GM23338 (cell line): ENCODE measurements around the gene ASZ1. TPM values are rescaled to one million over a fixed set of nuclear protein-coding genes. Genes with fewer than 3 reads are reported as not detected.

Source experiments
- ATAC-seq: fragments of 200-7000 bp; cut with Tn5 transposase; 3 replicates; pipeline ENCODE4 v1.9.1; 2020
- DNase-seq: peaks from one replicate; pipeline ENCODE4 v3.0.0-alpha.2; 2015; ENCODE audit warnings: low spot score
- H2AFZ ChIP-seq: fragments of 200-600 bp; sonication (generic); 2 replicates; pipeline ENCODE4 v1.8.0; 2016; ENCODE audit warnings: antibody characterized with exemption, mild to moderate bottlenecking, moderate library complexity
- H3F3A ChIP-seq: fragments of 200-600 bp; sonication (generic); replicated peaks from 2 replicates; pipeline ENCODE4 v1.8.0; 2017; ENCODE audit warnings: antibody characterized with exemption, mixed run types, low read depth
- H3K27ac ChIP-seq: fragments of 200-600 bp; sonication (generic); 2 replicates; pipeline ENCODE4 v1.6.1; 2016; ENCODE audit warnings: low read depth
- H3K27me3 ChIP-seq: fragments of 200-600 bp; sonication (generic); 2 replicates; pipeline ENCODE4 v1.8.0; 2016; ENCODE audit warnings: mild to moderate bottlenecking, mixed run types, moderate library complexity; ENCODE audit not compliant: insufficient read depth
- H3K36me3 ChIP-seq: fragments of 200-600 bp; sonication (generic); 2 replicates; pipeline ENCODE4 v1.8.0; 2016; ENCODE audit warnings: mild to moderate bottlenecking; ENCODE audit not compliant: insufficient read depth
- H3K4me1 ChIP-seq: fragments of 200-600 bp; sonication (generic); 2 replicates; pipeline ENCODE4 v1.8.0; 2016; ENCODE audit warnings: mild to moderate bottlenecking, moderate library complexity; ENCODE audit not compliant: insufficient read depth
- H3K4me2 ChIP-seq: fragments of 200-600 bp; sonication (generic); 2 replicates; pipeline ENCODE4 v1.7.1; 2017; ENCODE audit warnings: mixed run types
- H3K4me3 ChIP-seq: fragments of 200-600 bp; sonication (generic); 2 replicates; pipeline ENCODE4 v1.6.1; 2016; ENCODE audit warnings: mixed run types
- H3K79me2 ChIP-seq: fragments of 200-600 bp; sonication (generic); replicated peaks from 2 replicates; pipeline ENCODE4 v1.8.0; 2017; ENCODE audit warnings: mild to moderate bottlenecking; ENCODE audit not compliant: insufficient read depth
- H3K9me2 ChIP-seq: fragments of 200-600 bp; sonication (generic); 2 replicates; pipeline ENCODE4 v1.8.0; 2017; ENCODE audit not compliant: insufficient read depth
- H4K20me1 ChIP-seq: fragments of 200-600 bp; sonication (generic); replicated peaks from 2 replicates; pipeline ENCODE4 v1.8.0; 2017; ENCODE audit warnings: mild to moderate bottlenecking; ENCODE audit not compliant: insufficient read depth
- H3K27ac Mint-ChIP-seq: 2 replicates; pipeline ENCODE4 v1.8.0; 2020; ENCODE audit warnings: inconsistent platforms, mild to moderate bottlenecking, moderate library complexity, mixed read lengths
- H3K27me3 Mint-ChIP-seq: 3 replicates; pipeline ENCODE4 v1.8.0; 2022; ENCODE audit warnings: low read depth, mild to moderate bottlenecking, moderate library complexity, mixed read lengths, inconsistent platforms; ENCODE audit not compliant: insufficient read depth, poor library complexity
- H3K36me3 Mint-ChIP-seq: 3 replicates; pipeline ENCODE4 v1.8.0; 2021; ENCODE audit warnings: low read depth, mild to moderate bottlenecking, inconsistent platforms, moderate library complexity, mixed read lengths
- H3K4me1 Mint-ChIP-seq: 3 replicates; pipeline ENCODE4 v1.8.0; 2020; ENCODE audit warnings: mild to moderate bottlenecking, inconsistent platforms, mixed read lengths
- H3K4me3 Mint-ChIP-seq: 3 replicates; pipeline ENCODE4 v1.8.0; 2021; ENCODE audit warnings: moderate library complexity, mild to moderate bottlenecking, inconsistent platforms, mixed read lengths
- H3K9me3 Mint-ChIP-seq: 3 replicates; pipeline ENCODE4 v1.8.0; 2020; ENCODE audit warnings: moderate library complexity, mild to moderate bottlenecking, inconsistent platforms, mixed read lengths
- CREB1 ChIP-seq: fragments of 250-450 bp; sonication (Bioruptor Pico); IDR thresholded peaks from 2 replicates; pipeline ENCODE4 v1.5.0; 2020; ENCODE audit warnings: low read depth, mild to moderate bottlenecking, moderate library complexity
- CTCF ChIP-seq, 2 experiments: fragments of 200-600 bp in 1 of 2; sonication (generic) in 1 of 2; conservative IDR thresholded peaks; 2 replicates each; pipeline versions ENCODE4 v1.5.1 to v1.6.1; 2016 to 2017; ENCODE audit warnings: antibody characterized with exemption in 2 of 2, low read depth in 2 of 2, mild to moderate bottlenecking in 2 of 2, moderate library complexity in 1 of 2
- ETS1 ChIP-seq: IDR thresholded peaks from 2 replicates; pipeline ENCODE4 v1.6.1; 2016; ENCODE audit warnings: antibody characterized with exemption
- EZH2 ChIP-seq: fragments of 200-600 bp; sonication (generic); IDR thresholded peaks from one replicate; pipeline ENCODE4 v1.8.0; 2017; ENCODE audit warnings: antibody characterized with exemption, mild to moderate bottlenecking, low read depth; ENCODE audit not compliant: unreplicated experiment
- EZH2phosphoT487 ChIP-seq: fragments of 200-600 bp; sonication (generic); IDR thresholded peaks from one replicate; pipeline ENCODE4 v1.8.1; 2018; ENCODE audit warnings: antibody characterized with exemption; ENCODE audit not compliant: unreplicated experiment
- JUNB ChIP-seq: IDR thresholded peaks from one replicate; pipeline ENCODE4 v1.6.1; 2016; ENCODE audit warnings: antibody characterized with exemption; ENCODE audit not compliant: unreplicated experiment
- NANOG ChIP-seq: IDR thresholded peaks from 2 replicates; pipeline ENCODE4 v1.6.1; 2016; ENCODE audit warnings: antibody characterized with exemption, borderline replicate concordance
- POLR2AphosphoS5 ChIP-seq: IDR thresholded peaks from 2 replicates; pipeline ENCODE4 v1.6.1; 2016; ENCODE audit warnings: antibody characterized with exemption, low read depth
- REST ChIP-seq: IDR thresholded peaks from one replicate; pipeline ENCODE4 v1.6.1; 2018; ENCODE audit warnings: antibody characterized with exemption; ENCODE audit not compliant: unreplicated experiment
- STAT1 ChIP-seq: IDR thresholded peaks from one replicate; pipeline ENCODE4 v1.6.1; 2016; ENCODE audit warnings: antibody characterized with exemption; ENCODE audit not compliant: unreplicated experiment
- ZNF114 ChIP-seq: fragments of 250-450 bp; sonication (Bioruptor Pico); IDR thresholded peaks from 2 replicates; pipeline ENCODE4 v1.5.0; 2020; ENCODE audit warnings: mild to moderate bottlenecking, moderate library complexity
- ZNF331 ChIP-seq: fragments of 250-450 bp; sonication (Bioruptor Pico); IDR thresholded peaks from 2 replicates; pipeline ENCODE4 v1.5.0; 2020; ENCODE audit warnings: low read depth, mild to moderate bottlenecking, moderate library complexity
- ZNF462 ChIP-seq: fragments of 250-450 bp; sonication (Bioruptor Pico); IDR thresholded peaks from 2 replicates; pipeline ENCODE4 v1.5.0; 2020; ENCODE audit warnings: mild to moderate bottlenecking, moderate library complexity
- polyA plus RNA-seq: library from polyadenylated mRNA; unstranded; fragments of >200 nt; fragmentation: Nextera tagmentation; extraction: Ambion mirVana; gene quantifications from 2 replicates; pipeline ENCODE4 v1.2.1, GENCODE V29; 2016
- total RNA-seq: library from RNA; depleted of rRNA; stranded (reverse); fragments of >200 nt; shearing (Covaris generic); gene quantifications from 2 replicates; pipeline ENCODE4 v1.2.3, GENCODE V29; 2014

ASZ1 gene
- total and polyA plus RNA-seq, 2 experiments from 2014 or later, result not detected

- Mint-ChIP-seq H3K4me1 (no peaks in the 10 kb centered on the region; the same call in 2 of the 3 replicates), H3K27me3 (peaks cover 2% of the 10 kb centered on the region), H3K4me3 (no peak overlapping the region), H3K27ac (no peak overlapping the region), H3K36me3 (no peaks in the 10 kb centered on the region), H3K9me3 (no peaks in the 10 kb centered on the region)
- ATAC-seq (no peak), DNase-seq (no peak)
- Histone ChIP-seq H3K9me2 (no peaks in the 10 kb centered on the region), H3K79me2 (no peaks in the 10 kb centered on the region), H2AFZ (no peak overlapping the region; the same call in 1 of the 2 replicates), H4K20me1 (no peaks in the 10 kb centered on the region), H3F3A (no peaks in the 10 kb centered on the region), H3K4me1 (no peaks in the 10 kb centered on the region), H3K27me3 (no peaks in the 10 kb centered on the region), H3K4me3 (no peak overlapping the region), H3K4me2 (no peak overlapping the region), H3K27ac (no peak overlapping the region), H3K36me3 (no peaks in the 10 kb centered on the region)
- no peak for TF ChIP-seq ZNF331 (CRISPR knock-in tag)
- TF ChIP-seq EZH2phosphoT487, result no peak
- TF ChIP-seq NANOG, result no peak
- TF ChIP-seq REST, result no peak
- no peak for TF ChIP-seq STAT1
- TF ChIP-seq CREB1, result no peak
- TF ChIP-seq CTCF (conservative IDR thresholded peaks at IDR 0.05; ENCODE audit: low read depth in 2 of 2), result no peak
- TF ChIP-seq POLR2AphosphoS5, result no peak
- TF ChIP-seq EZH2, result no peak
- no peak for TF ChIP-seq JUNB
- TF ChIP-seq ETS1, result no peak
- TF ChIP-seq ZNF114 (CRISPR knock-in tag), result no peak
- no peak for TF ChIP-seq ZNF462 (CRISPR knock-in tag)
Observed at GRCh38 chr7:117350027-117350426, 77.3 kb downstream of the ASZ1 start.
